Epithelial cell of esophagus (primary cell): ENCODE measurements around the gene OCA2.

Experiments
- DNase-seq: peaks from one replicate; pipeline ENCODE4 v3.0.0; 2010; ENCODE audit warnings: low read depth
- H3K4me3 ChIP-seq: 2 replicates; pipeline ENCODE4 v1.5.1; 2011; ENCODE audit warnings: mild to moderate bottlenecking, low read length, control low read depth
- CTCF ChIP-seq: IDR thresholded peaks from 2 replicates; pipeline ENCODE4 v1.5.1; 2011; ENCODE audit warnings: low read depth, mild to moderate bottlenecking, low read length, control low read depth, inconsistent platforms; ENCODE audit not compliant: insufficient read depth; ENCODE audit errors: missing control alignments

Gene OCA2

GRCh38 chr15:27832237-27832596, 266.9 kb downstream of the OCA2 start:
- no peak for DNase-seq
- TF ChIP-seq CTCF: no peak
- no peak overlapping the region for H3K4me3 ChIP-seq

GRCh38 chr15:27831384-27832236, 267.5 kb downstream of the OCA2 start:
- TF ChIP-seq CTCF: no peak
- DNase-seq: no peak
- no peak overlapping the region for H3K4me3 ChIP-seq

GRCh38 chr15:27828746-27829145, 270.4 kb downstream of the OCA2 start:
- no peak for TF ChIP-seq CTCF
- no peak for DNase-seq
- no peak overlapping the region for H3K4me3 ChIP-seq

GRCh38 chr15:27826902-27827714, 272.0 kb downstream of the OCA2 start:
- TF ChIP-seq CTCF: no peak
- H3K4me3 ChIP-seq: no peak overlapping the region
- DNase-seq: peak; percentile 52

GRCh38 chr15:27826411-27826810, 272.7 kb downstream of the OCA2 start:
- no peak for TF ChIP-seq CTCF
- no peak for DNase-seq
- no peak overlapping the region for H3K4me3 ChIP-seq

GRCh38 chr15:27824841-27825422, 274.2 kb downstream of the OCA2 start:
- TF ChIP-seq CTCF: no peak
- no peak for DNase-seq
- no peak overlapping the region for H3K4me3 ChIP-seq
